Measurements from ENCODE around the gene COA4.
"Not testable (repeated sequence)": the region's sequence is repeated elsewhere in the genome, so short reads cannot be mapped to it uniquely, and the experiment has no call there.

Gene COA4

DNA sequence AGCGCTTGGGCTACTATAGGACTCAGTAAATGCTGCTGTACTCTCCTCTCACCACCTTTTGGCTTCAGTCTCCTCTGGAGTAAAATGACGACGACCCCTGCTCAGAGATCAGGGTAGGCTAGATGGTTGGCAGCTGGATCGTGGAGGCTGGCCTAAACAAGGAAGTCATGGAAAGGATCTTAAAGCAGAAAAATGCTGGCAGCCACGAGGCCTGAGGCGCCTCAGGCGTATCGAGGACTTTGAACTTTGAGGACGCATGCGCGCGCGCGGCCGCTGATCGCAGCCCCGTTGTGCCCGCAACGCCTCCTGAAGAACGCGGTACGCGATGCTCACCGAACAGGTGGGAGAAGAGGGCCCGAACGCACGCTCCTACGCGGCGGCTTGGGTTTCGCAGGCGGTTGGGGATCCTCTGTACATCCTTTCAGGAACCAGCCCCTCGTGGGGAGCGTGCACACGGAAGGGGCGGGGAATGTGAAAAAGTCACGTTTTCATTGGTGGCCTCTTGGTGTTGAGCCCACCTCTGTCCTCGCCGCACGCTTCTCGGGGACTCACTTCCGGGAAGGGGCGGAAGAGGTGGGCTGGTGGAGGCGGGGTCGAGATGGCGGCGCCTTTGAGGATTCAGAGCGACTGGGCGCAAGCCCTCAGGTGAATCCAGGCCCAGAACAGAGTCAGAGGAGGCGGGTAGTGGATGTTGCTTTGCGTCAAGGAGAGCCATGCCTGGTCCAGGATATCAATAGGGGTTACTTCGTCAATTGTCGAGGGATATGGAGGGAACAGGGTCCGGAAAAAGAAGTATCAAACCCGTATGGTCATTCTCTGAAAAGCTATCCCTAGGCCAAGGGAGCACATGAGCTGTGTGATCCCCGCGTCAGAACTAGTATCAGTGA lies at the start of gene COA4, which contains the start of gene PAAF1:
TSS of gene COA4 (minus strand) at position 423 of the 887 bp plus-strand sequence. CDS start 3,468 bp downstream, outside the sequence.
TSS of gene PAAF1 (plus strand) at position 576 of the 887 bp plus-strand sequence. CDS start at position 599, 23 bp downstream.
- DNase-seq: peak; percentile 95

DNA sequence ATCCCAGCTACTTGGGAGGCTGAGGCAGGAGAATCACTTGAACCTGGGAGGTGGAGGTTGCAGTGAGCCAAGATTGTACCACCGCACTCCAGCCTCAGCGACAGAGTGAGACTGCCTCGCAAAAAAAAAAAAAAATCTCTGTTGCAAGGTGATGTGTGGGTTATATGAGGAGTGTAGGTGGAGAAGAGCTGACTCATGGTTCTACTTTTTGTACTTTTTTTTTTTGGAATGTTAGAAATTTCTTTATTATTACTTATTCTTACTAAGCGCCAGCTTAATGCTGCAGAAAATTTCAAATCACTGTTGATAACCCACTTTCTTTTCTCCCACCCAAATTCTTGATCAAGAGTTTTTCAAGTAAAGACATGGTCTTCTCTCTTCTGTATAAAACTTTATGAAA lies 44.5 kb upstream of the COA4 start:
- no peak for DNase-seq

DNA sequence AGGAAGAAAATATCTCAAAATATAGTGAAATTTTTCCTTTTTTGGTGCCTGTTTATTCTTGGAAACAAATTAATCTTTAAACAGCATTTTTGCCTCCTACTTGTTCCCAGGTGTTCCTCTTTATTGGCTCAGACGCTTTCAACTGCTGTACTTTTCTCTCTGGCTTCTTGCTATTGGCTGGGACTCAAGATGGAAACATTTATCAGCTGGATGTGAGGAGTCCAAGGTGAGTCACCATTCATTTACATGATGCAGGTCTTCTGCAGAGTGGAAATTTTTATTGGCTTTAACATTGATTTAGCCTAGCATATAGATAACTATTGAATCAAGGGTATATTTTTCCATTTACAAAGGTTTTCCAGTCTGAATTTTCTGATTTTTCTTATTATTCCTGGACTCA lies 39.8 kb upstream of the COA4 start:
- DNase-seq: no peak

DNA sequence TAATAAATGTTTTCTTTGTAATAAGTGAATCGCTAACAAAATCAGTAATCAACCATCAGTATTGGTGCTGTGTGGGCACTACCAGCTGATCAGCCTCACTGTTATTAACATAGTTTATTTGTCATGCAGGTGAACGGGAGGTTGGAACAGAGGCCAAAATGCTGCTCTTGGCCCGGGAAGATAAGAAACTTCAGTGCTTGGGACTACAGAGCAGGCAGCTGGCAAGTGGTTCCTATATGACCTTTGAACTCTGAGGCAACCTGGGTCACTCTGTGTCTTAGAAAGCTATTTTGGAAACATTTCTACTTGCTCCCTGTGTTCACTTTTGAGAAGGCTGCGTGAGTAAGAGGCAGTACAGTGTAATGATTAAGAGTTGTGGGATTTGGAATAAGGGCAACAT lies 37.6 kb upstream of the COA4 start:
- DNase-seq: no peak

DNA sequence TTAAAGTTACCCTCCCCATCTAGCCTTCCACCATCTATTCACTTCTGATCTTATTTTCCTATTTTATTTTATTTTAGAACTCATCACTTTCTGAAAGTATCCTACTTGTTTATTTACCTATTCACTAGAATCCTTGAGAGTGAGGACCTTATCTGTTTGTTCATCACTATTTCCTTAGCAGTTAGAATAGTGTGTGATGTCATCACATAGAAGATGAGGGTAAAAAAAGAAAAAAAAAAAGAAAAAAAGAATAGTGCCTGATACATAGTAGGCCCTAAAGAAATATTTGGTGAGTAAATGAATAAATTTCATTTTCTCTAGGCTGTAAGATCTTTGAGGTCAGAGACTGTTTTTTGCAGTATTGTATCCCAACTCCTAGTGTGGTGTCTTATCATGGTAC lies 36.8 kb upstream of the COA4 start:
- no peak for DNase-seq

DNA sequence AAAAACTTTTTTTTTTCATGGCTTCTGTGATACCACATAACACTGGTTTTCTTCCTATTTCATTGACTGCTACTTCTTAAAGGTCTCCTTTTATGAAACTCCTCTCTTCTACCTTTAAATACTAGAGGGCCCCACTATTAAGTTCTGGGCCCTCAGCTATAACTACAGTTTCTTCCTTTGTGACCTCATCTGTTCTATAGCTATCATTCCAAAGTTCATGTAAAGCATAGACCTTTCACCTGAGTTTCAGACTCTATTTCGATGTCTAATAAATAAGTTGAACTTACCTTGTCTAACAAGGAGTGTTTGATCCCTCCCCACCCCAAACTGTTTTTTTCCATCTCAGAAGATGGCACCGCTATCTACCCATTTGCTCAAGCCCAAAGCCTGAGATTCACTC lies 35.4 kb upstream of the COA4 start:
- DNase-seq: no peak

DNA sequence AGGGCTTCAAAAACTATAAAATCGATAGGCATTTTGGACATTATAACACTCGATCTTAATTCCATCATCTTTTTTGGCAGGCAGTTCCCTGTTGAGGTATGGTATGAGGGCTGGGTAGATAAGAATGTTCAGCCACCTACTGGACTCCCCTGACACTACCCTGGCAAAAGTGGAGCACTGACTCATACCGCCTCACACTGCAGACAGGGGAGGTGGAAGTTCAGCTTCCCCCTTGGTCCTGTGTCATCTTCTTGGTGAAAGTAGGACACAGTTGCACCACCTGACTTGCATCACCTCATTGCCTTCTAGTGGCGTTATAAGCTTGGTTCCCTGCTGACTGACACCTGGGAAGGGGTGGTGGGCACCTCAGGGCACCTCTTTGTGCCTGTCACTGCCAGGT lies 30.5 kb upstream of the COA4 start:
- no peak for DNase-seq

DNA sequence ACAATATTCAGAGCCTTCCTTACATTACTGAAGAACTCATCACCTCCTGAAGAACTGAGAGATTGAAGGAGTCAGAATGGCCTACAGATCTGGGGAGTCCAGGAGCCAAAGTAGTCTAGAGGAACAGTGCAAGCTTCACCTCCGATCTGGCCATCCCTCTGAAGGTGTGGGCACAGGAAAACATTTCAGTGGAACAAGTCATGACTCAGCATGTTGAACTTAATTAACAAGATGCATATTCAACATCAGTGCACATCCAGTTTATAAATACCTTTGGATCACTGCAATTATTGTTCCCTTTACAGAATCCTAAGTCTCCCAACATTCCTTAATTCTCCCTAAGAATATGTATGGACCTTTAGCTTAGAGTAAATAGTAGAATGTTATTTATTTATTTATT lies 25.7 kb upstream of the COA4 start:
- no peak for DNase-seq

DNA sequence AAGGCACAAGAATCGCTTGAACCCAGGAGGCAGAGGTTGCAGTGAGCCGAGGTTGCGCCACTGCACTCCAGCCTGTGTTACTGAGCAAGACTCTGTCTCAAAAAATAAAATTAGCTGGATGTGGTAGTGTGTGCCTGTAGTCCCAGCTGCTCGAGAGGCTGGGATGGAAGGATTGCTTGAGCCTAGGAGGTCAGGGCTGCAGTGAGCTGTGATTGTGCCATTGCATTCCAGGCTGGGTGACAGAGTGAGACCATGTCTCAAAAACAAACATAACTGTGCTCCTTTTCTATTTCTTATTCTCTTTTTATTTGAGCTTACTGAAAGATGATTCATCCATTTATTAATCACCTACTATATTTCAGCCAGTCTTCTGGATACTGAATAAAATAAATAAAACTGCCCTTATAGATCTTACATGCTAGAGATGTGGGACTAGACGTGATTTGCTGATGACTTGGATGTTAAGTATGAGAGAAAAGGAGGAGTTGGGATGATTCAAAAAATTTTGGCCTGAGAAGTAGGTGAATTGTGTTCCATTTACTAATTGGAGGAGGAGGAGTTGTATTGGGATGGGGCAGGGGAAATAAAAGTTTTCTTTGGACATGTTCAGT lies 18.2 kb upstream of the COA4 start:
- DNase-seq: no peak

DNA sequence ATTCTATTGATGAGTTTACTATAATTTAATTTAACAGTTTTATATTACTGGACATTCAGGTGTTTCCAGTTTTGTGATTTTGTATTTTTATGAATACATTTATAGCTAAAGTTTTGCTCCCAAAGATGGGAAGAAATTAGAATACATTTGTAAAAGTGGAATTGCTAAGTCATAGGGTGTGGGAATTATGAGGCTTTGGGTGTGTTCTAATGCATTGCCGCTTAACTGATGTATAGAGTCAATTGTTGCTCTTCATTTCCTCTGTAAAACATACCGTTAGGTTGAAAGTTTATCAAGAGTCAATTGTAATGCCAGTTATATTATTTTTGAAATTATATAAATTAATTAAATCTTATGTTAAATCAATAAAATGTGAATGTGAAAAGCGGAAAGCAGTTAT lies 16.4 kb upstream of the COA4 start:
- DNase-seq: no peak

DNA sequence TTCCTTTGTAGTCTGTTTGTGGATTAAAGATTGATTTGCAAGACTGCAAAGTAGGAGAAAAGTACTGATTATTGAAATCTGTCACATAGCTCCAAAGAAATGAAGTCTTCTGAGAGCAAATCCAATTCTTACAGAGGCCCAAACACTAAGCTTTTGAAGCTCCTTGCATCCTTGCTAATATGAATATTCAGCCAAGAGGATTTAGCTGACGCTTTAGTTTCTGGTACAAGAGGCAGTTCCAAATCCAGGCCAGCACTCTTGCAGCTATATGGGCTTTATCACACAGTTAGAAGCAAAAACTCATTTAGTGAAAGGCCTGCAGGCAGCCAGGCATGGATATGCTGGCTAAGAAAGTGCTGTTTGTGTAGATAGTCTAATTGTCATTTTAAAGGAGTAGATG lies 12.9 kb upstream of the COA4 start:
- no peak for DNase-seq

DNA sequence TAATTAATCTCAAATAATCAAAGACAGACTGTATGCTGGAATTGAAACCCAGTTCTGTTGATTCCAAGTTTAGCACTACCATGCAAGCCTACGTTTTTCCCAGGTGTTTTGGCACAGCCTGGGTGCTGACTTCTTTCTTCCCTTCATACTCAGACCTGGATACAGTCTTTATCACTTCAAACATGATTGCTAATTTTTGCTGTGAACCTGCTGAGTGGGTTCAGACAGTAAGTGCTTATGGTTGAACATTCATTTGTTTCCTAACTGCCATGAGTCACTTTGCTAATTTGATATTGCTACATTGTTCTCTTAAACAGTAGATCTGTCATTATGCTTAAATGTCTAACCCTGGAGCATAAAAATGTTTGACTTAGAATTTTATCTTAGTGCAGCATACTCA lies 12.4 kb upstream of the COA4 start:
- no peak for DNase-seq

DNA sequence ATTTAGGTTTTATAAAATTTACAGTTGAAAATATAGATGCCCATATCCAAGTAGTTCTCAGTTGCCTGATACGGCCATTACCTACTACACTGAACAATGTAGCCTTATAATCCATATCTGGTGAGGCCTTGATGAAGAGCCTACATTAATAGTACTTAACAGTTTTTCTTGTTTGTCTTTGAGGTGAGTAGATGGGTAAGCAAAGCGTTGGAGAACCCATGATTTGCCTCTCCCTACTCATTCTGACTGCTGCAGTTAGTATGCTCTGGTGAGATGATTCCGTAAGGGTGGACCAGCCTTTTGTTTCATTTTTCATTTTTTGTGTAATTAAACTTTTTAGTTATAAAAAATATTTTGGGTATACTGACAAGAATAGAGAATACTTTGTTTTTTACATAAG lies 11.6 kb upstream of the COA4 start:
- no peak for DNase-seq

DNA sequence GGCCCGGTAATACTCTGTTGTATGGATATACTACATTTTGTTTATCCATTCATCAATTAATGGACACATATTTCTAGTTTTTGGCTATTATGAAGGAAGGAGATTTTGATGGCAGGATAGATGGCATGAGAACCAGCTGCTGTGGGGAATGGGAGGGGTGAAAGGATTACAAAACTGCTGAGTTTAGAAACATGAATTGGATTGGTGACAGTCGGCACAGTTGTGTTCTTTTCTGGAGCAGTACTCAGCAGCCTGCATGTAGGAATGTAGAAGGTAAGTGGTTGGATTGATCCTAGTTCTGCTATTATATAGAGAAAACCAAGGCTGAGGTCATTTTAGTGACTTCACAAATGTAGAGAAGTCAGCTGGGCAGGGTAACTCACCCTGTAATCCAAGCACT lies 7.2 kb upstream of the COA4 start:
- DNase-seq: no peak

DNA sequence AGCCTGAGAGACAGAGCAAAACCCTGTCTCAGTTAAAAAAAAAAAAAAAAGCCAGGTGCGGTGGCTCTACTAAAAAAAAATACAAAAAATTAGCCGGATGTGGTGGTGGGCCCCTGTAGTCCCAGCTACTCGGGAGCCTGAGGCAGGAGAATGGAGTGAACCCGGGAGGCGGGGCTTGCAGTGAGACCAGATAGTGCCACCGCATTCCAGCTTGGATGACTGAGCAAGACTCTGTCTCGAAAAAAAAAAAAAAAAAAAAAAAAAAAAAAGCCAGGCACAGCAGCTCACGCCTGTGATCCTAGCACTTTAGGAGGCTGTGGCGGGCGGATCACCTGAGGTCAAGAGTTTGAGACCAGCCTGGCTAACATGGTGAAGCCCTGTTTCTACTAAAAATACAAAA lies 3.8 kb upstream of the COA4 start:
- DNase-seq: not testable (repeated sequence)

DNA sequence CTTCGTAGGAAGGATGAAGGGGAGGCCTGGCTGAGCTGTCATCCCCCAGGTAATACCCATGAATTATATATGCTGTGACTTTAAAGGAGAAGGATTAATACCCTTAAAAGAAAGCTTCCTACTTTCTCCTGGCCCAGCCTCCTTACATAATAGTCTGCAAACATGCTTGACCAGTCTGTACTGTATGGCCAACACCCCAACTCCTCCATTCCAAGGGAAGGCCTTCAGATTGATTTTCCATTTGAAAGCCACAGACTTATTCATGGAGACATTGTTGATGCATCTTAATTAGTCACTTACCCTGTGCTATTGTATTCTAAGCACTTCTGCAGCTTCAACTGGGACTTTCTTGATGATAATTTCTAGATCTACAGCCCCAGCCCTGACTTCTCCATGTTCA lies 2.1 kb upstream of the COA4 start:
- DNase-seq: no peak

DNA sequence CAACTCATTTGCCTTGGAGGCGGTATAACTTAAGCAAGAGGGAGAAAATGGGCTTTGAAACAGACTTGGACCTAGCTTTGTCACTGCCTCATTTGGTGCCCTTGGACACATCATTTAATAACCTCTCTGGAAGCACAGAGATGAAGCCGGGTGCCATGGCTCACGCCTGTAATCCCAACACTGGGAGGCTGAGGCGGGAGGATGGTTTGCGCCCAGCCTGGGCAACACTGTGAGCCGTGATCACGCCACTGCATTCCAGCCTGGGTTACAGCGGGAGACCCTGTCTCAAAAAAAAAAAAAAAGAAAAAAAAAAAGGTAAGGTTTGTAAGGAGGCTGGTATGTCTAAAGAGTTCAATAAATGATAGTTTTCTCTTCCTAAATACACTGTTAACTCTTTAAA lies 806 bp downstream of the COA4 start:
- DNase-seq: no peak

DNA sequence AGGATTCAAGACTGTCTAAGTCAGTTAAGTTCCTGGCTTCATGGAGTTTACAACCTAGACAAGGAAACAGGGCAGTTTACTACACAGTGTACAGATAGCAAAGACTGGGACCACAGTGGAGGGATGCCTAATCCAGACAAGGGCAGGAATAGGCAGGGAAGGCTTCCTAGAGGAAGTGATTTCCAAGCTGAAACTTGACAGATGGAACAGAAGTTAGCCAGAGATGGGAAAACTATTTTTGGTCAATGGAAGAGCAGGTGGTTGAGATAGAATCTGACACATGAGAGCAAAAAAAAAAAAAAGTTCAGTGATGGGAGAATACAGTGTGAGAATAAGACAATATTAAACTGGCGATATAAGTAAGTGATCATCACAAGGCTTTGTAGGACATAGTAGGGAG lies 1.3 kb downstream of the COA4 start:
- no peak for DNase-seq

DNA sequence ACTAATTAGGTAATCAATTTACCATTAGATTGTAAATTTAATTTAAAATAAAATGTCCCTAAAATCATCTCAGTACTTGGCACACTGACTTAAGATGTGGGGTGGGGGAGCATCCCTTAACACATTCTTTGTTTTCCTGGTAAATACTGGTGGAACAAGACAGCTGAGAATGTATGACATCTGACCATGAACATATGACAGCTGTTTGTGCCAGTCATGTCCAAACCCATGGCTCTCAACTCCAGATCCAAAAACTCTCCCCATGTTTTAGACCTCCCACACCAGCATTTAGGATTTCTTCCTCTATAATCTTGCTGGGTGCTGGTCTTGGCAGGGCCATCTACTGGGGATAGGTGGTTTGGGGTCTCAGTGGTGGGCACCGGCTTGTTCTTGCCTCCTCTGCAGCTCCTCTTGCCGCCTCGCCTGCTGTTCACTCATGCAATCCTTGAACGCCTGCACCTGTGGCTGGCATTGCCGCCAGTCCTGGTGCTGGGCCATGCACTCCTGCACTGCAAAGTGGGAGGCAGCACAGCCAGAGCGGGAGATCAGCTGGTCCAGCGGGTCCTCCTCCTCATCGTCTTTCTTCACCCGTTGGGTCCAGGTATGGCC lies 3.8 kb downstream of the COA4 start:
- DNase-seq: no peak

DNA sequence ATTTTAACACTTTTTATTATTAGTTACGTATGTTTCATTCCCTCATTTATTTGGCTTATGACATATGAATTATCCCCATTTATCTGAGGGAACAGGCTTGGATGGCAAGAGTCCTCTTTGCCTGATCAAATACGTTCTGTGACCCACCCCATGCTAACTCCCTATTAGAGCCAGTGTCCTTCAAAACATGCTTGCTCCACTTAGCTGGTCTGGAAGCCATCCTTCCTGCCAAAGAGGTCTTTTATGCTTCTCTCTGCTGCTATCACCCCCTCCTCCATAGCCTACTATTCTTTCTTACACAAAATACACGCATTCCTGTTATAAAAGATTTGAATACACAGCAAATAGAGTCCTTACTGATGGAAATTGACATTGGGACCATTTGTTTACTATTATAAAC lies 6.4 kb downstream of the COA4 start:
- no peak for DNase-seq

DNA sequence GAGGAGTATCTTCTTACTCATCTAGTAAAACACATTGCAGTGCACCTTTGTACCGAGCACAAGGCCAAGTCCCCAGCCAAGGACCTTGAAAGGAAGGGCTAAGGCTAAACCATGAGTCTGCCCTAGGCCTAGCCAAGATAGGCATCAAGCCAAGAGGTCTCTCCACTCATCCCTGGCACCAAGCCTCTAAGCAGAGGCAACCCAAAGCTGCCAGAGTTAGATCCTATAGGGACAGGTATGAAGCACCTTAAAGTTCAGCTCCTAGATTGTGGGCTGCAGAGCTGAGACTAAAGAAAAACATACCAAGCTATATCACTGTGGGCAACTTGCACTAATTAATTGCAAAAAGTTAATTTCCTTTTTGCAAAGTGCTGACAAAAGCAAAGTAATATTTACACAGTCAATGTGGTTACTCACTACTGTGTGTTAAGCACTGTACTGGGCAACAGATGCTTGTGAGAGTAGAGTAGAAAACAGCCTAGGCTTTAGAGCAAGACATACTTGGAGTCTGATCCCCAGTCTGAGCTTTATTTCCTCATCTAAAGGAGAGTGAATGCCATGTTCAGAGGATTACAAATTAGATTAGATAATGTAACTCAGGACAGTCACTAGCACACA lies 7.2 kb downstream of the COA4 start:
- DNase-seq: no peak

DNA sequence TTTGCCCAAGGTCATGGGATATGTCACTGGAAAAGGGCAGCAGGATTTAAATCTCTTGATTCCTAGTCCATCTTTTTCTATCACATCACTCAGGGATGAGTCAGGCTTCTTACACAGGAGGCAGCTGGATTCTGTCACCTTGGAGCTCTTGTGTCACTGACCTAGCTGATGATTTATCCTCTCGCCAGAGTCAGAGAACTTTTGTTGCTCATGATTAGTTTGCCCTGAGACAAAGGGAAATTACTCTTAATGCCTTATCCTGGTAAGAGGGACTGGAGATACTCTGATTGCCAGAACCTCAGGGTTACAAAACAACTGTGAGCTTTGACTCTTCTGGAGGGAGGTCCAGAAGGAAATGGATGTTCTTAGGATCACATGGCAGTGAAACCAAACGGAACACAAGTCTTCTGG lies 10.1 kb downstream of the COA4 start:
- DNase-seq: peak; percentile 78

DNA sequence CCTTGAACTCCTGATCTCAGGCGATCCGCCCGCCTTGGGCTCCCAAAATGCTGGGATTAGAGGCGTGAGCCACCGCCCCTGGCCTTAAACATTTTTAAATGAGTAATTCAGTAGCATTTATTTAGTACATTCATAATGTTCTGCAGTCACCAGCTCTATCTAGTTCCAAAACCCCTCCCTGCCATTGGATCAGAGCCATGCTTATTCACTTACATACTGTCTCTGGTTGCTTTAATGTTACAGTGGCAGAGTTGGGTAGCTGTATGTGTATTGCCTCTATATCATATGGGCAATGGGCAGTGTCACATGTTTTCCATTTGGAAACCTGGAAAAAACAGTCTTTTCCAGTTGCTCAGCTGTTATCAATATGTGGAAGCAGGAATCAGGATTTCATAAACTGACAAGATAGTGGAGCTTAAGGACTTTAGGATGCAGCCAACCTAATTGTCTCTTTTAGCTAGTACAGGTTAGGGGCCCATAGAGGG lies 10.5 kb downstream of the COA4 start:
- DNase-seq: no peak

DNA sequence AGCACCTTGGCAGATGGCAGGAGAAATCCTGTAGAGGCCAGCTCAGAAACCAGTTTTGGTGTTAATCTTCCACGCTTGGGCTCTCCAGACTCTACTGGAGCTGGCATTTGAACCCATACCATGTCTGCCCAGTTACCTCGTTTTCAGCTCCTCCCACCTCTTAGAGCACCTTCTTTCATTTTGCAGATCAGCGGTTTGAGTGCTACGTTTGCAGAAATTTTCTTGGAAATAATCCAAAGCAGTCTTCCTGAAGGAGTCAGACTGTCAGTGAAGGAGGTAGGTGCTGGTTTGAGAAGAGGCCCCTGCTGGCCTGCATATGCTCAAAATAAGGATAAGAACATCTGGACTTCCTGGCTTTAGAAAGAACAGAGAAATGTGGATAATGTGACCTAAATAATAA lies 13.7 kb downstream of the COA4 start:
- no peak for DNase-seq

All from amniotic stem cell (primary cell).